ENCODE measurements around the gene MFNG. TPM values are rescaled to one million over a fixed set of nuclear protein-coding genes. Genes with fewer than 3 reads are reported as not detected.

Gene MFNG
- polyA plus RNA-seq, 1 experiment, result 0.06 TPM

DNA sequence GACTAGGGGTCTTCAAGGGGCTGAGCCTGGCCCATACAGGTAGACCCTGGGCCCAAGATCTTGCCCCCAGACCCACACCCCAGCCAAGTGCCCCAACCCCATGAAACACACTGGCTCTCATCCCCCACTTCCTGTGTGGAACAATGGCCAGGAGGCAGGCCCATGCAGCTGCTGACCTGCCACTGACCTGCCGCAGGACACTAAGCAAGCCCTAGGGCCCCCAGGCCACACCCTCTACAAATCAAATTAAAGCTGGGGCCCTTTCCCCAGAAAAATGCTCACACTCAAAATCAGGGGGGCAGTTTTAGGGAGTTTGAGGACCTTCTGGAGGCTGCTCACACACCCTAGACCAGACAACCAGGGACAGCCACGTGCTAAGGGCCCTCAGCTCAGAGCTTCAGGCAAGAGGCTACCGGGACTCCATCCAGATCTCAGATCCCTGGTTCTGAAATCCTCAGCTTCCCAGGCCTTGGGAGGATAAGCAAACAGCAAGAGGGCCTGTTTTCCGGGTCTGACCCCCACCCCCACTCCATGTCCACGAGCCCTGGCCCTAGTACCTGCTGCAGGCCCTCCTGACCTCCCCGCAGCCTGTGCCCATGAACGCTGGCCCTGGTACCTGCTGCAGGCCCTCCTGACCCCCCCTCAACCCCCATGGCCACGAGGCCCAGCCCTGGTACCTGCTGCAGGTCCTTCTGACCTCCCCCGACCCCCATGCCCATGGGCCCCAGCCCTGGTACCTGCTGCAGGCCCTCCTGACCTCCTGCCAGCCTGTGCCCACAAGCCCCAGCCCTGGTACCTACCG, 23.1 kb upstream of the MFNG start:
- DNase-seq (ENCODE audit: low read depth, low spot score), result no peak
- POLR2A ChIA-PET, result no interaction called here
- CTCF ChIA-PET, result interaction anchor here (0.6 kb wide), 1 partner anchor 309 kb away, joined by 3 read pairs; no protein-coding TSS in a partner anchor
- H3K4me3 ChIP-seq (ENCODE audit: low read depth, low read length), result no peak overlapping the region
- H3K27me3 ChIP-seq (ENCODE audit: control insufficient read depth, insufficient read depth, low read length), result no peaks in the 10 kb centered on the region
- H3K9me3 ChIP-seq (ENCODE audit: control insufficient read depth, insufficient read depth, low read length), result no peaks in the 10 kb centered on the region; the same call in 1 of the 2 replicates
- no peak overlapping the region for H3K27ac ChIP-seq (ENCODE audit: low read depth, low read length)
- TF ChIP-seq, protein P1, sequence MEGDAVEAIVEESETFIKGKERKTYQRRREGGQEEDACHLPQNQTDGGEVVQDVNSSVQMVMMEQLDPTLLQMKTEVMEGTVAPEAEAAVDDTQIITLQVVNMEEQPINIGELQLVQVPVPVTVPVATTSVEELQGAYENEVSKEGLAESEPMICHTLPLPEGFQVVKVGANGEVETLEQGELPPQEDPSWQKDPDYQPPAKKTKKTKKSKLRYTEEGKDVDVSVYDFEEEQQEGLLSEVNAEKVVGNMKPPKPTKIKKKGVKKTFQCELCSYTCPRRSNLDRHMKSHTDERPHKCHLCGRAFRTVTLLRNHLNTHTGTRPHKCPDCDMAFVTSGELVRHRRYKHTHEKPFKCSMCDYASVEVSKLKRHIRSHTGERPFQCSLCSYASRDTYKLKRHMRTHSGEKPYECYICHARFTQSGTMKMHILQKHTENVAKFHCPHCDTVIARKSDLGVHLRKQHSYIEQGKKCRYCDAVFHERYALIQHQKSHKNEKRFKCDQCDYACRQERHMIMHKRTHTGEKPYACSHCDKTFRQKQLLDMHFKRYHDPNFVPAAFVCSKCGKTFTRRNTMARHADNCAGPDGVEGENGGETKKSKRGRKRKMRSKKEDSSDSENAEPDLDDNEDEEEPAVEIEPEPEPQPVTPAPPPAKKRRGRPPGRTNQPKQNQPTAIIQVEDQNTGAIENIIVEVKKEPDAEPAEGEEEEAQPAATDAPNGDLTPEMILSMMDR (IDR thresholded peaks at IDR 0.05; ENCODE audit: low read depth, low read length), result no peak

DNA sequence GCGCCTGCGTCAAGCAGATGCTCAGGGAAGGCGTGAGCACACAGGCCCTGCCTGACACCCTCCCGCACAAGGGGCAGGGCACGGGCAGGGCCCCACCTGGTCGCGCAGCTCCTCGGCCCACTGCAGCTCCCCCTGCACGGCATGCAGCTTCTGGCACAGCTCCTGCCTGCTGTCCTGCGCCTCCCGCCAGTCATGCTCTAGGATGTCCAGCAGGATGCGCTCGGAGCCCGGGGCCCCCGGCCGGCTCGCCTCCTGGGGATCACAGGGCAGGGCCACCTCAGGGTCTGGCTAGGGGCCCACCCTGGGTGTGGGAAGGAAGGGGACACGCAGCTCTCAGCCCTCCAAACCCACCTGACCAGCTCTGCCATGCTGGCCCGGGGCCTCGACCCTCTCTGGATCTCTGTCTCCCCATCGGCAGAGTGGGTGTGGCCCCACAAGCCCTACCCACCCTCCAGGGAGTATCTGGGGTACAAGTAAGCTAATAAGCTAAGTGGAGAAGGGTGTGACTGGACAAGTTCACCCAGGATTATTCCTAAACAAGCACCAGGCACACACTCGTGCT, 22.3 kb upstream of the MFNG start:
- H3K9me3 ChIP-seq (ENCODE audit: control insufficient read depth, insufficient read depth, low read length), result no peaks in the 10 kb centered on the region; the same call in 1 of the 2 replicates
- DNase-seq (ENCODE audit: low read depth, low spot score), result no peak
- ChIA-PET POLR2A (interaction anchor here (0.6 kb wide), 1 partner anchor 12 kb away, joined by 3 read pairs; no protein-coding TSS in a partner anchor), CTCF (no interaction called here)
- H3K27ac ChIP-seq (ENCODE audit: low read depth, low read length), result no peak overlapping the region
- H3K4me3 ChIP-seq (ENCODE audit: low read depth, low read length), result no peak overlapping the region
- TF ChIP-seq, protein P1 (IDR thresholded peaks at IDR 0.05; ENCODE audit: low read depth, low read length), result no peak
- no peaks in the 10 kb centered on the region for H3K27me3 ChIP-seq (ENCODE audit: control insufficient read depth, insufficient read depth, low read length)

DNA sequence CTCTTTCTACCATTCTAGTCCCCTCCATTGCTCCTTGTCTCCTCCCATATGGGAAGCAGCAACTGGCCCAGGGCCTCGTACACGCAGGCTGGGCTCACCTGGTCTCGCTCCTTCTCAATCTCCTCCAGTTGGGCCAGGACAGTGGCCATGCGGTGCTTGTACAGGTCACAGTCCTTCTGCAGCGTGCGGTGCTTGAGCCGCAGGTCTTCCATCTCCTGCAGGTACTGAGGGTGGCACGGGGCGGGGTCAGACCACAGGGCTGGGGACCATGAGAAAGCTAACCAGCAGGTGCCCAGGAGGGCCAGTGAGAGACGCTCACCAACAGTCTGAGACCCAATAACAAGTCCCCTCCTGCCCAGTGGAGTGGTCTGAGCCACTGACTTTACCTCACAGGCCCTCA, 21.5 kb upstream of the MFNG start:
- ChIA-PET CTCF (no interaction called here), POLR2A (no interaction called here)
- TF ChIP-seq, protein P1 (IDR thresholded peaks at IDR 0.05; ENCODE audit: low read depth, low read length), result no peak
- H3K27me3 ChIP-seq (ENCODE audit: control insufficient read depth, insufficient read depth, low read length), result no peaks in the 10 kb centered on the region
- H3K9me3 ChIP-seq (ENCODE audit: control insufficient read depth, insufficient read depth, low read length), result no peaks in the 10 kb centered on the region; the same call in 1 of the 2 replicates
- H3K4me3 ChIP-seq (ENCODE audit: low read depth, low read length), result no peak overlapping the region
- no peak overlapping the region for H3K27ac ChIP-seq (ENCODE audit: low read depth, low read length)
- no peak for DNase-seq (ENCODE audit: low read depth, low spot score)

DNA sequence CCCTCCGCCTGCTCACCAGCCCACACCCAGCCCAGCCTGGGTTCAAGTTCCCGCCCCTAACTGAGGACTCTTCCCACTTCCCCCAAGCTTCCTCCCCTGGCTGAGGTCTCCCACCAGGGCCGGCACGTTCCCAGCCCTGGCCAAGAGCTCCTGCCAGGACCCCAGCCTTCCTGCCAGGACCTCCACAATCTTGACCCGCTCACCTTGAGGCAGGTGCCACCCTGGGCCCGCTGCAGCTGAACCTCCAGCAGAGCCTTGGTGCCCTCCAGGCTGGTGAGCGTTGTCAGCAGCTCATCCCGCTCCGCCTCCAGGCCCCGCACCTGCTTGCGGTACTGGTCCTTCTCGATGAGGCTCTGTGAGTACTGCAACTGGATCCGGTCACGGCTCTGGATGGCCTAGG, 19.8 kb upstream of the MFNG start:
- TF ChIP-seq, protein P1 (IDR thresholded peaks at IDR 0.05; ENCODE audit: low read depth, low read length), result no peak
- POLR2A ChIA-PET, result interaction anchor here (0.7 kb wide), 1 partner anchor 19 kb away, joined by 7 read pairs; no protein-coding TSS in a partner anchor
- no peak overlapping the region for H3K4me3 ChIP-seq (ENCODE audit: low read depth, low read length)
- no peak for DNase-seq (ENCODE audit: low read depth, low spot score)
- CTCF ChIA-PET, result interaction anchor here (0.5 to 1.6 kb wide), 5 partner anchors 11 to 460 kb away, joined by 3 to 4 read pairs (median 3); no protein-coding TSS in a partner anchor
- no peaks in the 10 kb centered on the region; the same call in 1 of the 2 replicates for H3K9me3 ChIP-seq (ENCODE audit: control insufficient read depth, insufficient read depth, low read length)
- no peaks in the 10 kb centered on the region for H3K27me3 ChIP-seq (ENCODE audit: control insufficient read depth, insufficient read depth, low read length)
- H3K27ac ChIP-seq (ENCODE audit: low read depth, low read length), result no peak overlapping the region

DNA sequence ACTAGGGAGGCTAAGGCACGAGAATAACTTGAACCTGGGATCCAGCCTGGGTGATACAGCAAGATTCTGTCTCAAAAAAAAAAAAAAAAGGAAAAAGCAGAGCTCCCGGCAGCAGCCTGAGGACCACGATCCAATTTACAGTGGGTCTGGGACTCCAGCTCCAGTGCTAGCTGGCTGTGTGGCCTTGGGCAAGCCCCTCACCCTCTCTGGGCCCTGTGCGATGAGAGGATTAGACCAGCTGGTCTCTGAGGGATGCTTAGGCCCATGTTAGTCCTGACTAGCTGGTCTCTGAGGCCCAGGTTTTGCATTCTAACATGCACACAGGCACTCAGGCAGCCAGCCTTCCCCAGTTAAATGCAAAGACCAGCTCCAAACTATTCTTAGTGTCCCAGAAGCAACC, 19.4 kb upstream of the MFNG start:
- Histone ChIP-seq H3K4me3 (ENCODE audit: low read depth, low read length) (no peak overlapping the region), H3K9me3 (ENCODE audit: control insufficient read depth, insufficient read depth, low read length) (no peaks in the 10 kb centered on the region; the same call in 1 of the 2 replicates), H3K27ac (ENCODE audit: low read depth, low read length) (no peak overlapping the region), H3K27me3 (ENCODE audit: control insufficient read depth, insufficient read depth, low read length) (no peaks in the 10 kb centered on the region)
- DNase-seq (ENCODE audit: low read depth, low spot score), result no peak
- ChIA-PET POLR2A (interaction anchor here (0.7 kb wide), 1 partner anchor 20 kb away, joined by 7 read pairs; no protein-coding TSS in a partner anchor), CTCF (interaction anchor here (0.5 to 1.1 kb wide), 3 partner anchors 12 to 460 kb away, joined by 3 read pairs; no protein-coding TSS in a partner anchor)
- TF ChIP-seq, protein P1 (IDR thresholded peaks at IDR 0.05; ENCODE audit: low read depth, low read length), result no peak

Data from AG04450 (cell line).